ENCODE results near the gene ALDH1A2.

DNA sequence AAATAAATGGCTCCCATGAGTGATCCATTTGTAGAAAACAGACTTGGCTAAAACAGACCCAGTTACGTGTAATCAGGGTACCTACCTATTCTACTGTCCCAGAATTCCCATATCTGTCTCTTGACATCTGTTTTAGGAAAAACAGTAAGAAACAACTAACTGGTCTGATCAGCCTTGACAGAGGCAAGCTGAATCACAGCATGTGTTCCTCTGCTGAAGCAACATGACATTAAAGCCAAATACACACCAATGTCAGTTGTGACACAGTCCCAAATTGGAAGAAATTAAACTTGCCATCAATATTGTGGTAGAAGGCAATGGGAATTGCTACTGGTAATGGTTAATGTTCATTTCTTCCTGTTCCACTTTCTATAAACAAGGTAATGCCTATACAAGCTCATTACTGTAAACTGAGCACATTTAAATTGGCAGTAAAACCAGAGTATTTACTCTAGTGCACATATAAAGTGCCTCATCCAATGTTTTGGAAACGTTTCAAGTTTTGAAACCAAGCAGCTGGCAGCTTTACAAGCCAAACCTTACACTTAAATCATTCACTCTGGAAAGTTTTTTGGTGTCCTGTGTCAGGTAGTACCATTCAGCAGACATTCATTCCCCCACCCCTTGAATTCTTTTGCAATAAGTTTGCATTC, 27.0 kb downstream of the ALDH1A2 start:
- TF ChIP-seq POLR2AphosphoS5 (IDR thresholded peaks at IDR 0.05; ENCODE audit: insufficient read depth in 1 of 2, low read depth in 1 of 2) (peak in 1 of 2 donors; percentile 21), CTCF (IDR thresholded peaks at IDR 0.05) (no peak)
